Hematopoietic multipotent progenitor cell (in vitro differentiated cells): ENCODE data around the gene SLC24A4. TPM values are rescaled to one million over a fixed set of nuclear protein-coding genes. Genes with fewer than 3 reads are reported as not detected.

ENCODE experiments used
- DNase-seq, 3 donors: peaks; one replicate each; pipeline ENCODE4 v3.0.0-alpha.2; 2011 to 2015; ENCODE audit warnings: low read depth in 2 of 3, low spot score in 2 of 3
- total RNA-seq: library from RNA; depleted of rRNA; stranded (reverse); fragments of >200 nt; gene quantifications from one replicate; pipeline ENCODE4 v1.2.3, GENCODE V29; 2012

Gene SLC24A4
- total RNA-seq, 1 donor = 0.54 TPM

GRCh38 chr14:92494512-92494911 lies 171.5 kb downstream of the SLC24A4 start:
- DNase-seq = no peak

- DNase-seq = peak in 1 of 3 donors; percentile 26
Observed at GRCh38 chr14:92495027-92495426, 172.1 kb downstream of the SLC24A4 start.

- no peak for DNase-seq
Observed at GRCh38 chr14:92496191-92496857, 173.4 kb downstream of the SLC24A4 start.

- no peak for DNase-seq
Observed at GRCh38 chr14:92497391-92497790, 174.4 kb downstream of the SLC24A4 start.

GRCh38 chr14:92499234-92499633 lies 176.3 kb downstream of the SLC24A4 start:
- no peak for DNase-seq

GRCh38 chr14:92500491-92500941 lies 177.6 kb downstream of the SLC24A4 start:
- DNase-seq = no peak

- DNase-seq = no peak
Observed at GRCh38 chr14:92501891-92502351, 179.0 kb downstream of the SLC24A4 start.

GRCh38 chr14:92502541-92503286 lies 179.7 kb downstream of the SLC24A4 start:
- no peak for DNase-seq

- DNase-seq = no peak
Observed at GRCh38 chr14:92503756-92504491, 181.0 kb downstream of the SLC24A4 start.

GRCh38 chr14:92505826-92506225 lies 182.9 kb downstream of the SLC24A4 start:
- DNase-seq = no peak

GRCh38 chr14:92506231-92506630 lies 183.3 kb downstream of the SLC24A4 start:
- no peak for DNase-seq

- DNase-seq = peak in 1 of 3 donors; percentile 72
Observed at GRCh38 chr14:92507174-92507768, 184.3 kb downstream of the SLC24A4 start.

- no peak for DNase-seq
Observed at GRCh38 chr14:92510972-92511371, 188.0 kb downstream of the SLC24A4 start.

GRCh38 chr14:92511453-92512238 lies 188.7 kb downstream of the SLC24A4 start:
- DNase-seq = no peak

GRCh38 chr14:92512807-92513203 lies 189.8 kb downstream of the SLC24A4 start:
- no peak for DNase-seq

- DNase-seq = peak; percentile 16 to 55 (median 50)
Observed at GRCh38 chr14:92513204-92513965, 190.4 kb downstream of the SLC24A4 start, which contains the start of gene RIN3. TSS of gene RIN3 (plus strand) at chr14:92513781. CDS start at chr14:92513933, 152 bp downstream.

- peak in 1 of 3 donors; percentile 21 for DNase-seq
Observed at GRCh38 chr14:92513966-92514843, 191.2 kb downstream of the SLC24A4 start.

GRCh38 chr14:92514844-92515514 lies 192.0 kb downstream of the SLC24A4 start:
- DNase-seq = no peak
